HG03159 (cell line): ENCODE results near the gene ATXN7.

Experiments
- ATAC-seq: cut with Tn5 transposase; IDR thresholded peaks from one replicate; pipeline ENCODE4 v1.9.1; 2021; ENCODE audit warnings: mild to moderate bottlenecking, moderate library complexity; ENCODE audit not compliant: unreplicated experiment

Gene ATXN7

DNA sequence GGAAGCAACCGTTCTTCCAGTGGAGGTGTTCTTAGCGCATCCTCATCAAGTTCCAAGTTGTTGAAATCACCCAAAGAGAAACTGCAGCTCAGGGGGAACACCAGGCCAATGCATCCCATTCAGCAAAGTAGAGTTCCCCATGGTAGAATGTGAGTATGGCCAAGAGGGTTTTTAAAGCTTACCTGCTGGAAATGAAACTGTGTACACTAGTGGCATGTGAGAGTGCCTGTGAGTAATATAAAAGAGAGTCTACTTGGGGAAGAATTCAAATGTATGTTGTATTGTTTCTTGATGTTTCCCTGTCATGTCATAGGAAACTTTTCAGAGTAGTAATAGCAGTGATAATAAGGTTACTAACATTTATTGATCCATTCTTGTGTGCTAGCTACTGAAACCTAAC is 116.4 kb downstream of the ATXN7 start:
- no peak for ATAC-seq

DNA sequence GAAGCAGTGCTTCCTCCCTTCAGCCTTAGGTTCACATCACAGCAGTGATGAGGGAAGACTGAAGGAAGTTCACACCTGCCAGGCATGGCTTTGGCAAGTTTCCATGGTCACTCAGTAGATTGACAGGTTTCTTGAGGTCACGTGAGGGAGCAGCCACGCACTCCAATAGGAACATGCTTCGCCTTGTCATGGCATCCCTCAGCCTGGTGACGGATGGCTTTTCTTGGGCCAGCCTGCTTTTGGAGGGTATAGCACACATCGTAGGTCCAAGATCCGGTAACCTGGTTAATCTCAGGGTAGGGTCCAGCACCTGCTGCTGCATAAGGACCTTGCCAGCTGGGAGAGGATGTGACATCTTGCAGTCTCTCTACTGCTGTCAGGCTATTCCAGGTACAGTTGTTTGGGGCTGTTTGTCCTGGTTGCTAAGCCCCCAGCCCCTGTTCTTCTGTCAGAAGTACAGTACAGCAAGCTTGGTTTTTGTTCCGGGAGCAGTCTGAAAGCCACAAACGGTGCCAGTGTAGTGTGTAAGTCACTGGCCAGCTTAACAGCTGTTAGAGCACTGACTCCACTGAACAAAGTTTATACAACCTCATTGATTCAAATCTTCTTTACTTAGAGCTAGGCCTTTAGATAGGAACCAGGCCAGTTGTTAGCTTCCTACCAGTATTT is 117.3 kb downstream of the ATXN7 start:
- no peak for ATAC-seq

DNA sequence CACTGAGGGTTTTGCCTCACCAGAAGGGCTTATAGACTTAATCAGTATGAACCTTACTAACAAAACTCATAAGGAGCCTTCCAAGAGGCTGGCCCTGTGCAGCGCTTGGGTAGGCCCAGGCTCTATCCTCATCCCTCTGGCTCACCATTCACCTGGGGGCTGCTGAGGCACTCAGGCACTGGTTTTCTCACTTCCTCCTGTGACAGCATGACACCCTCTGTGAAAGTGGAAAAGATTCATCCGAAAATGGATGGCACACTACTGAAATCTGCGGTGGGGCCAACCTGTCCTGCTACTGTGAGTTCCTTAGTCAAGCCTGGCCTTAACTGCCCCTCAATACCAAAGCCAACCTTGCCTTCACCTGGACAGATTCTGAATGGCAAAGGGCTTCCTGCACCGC is 118.3 kb downstream of the ATXN7 start:
- no peak for ATAC-seq

DNA sequence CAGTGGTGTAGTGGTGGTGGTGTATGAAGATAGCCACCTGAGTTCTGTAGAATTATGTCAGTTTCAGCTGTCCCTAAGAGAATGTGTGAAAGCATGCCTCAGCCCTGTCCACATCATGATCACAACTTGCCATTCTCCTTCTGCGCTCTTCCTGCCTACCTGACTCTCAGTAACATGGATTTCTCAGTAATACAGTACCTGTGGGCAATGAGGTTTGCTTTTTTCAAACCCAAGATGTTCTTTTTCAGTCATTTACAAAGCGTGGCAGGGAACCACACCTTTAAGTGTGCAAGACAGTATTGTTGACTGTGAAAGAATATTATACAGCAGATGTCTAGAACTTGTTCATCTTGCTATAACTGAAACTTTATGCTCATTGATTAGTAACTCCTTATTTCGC is 120.7 kb downstream of the ATXN7 start:
- no peak for ATAC-seq

DNA sequence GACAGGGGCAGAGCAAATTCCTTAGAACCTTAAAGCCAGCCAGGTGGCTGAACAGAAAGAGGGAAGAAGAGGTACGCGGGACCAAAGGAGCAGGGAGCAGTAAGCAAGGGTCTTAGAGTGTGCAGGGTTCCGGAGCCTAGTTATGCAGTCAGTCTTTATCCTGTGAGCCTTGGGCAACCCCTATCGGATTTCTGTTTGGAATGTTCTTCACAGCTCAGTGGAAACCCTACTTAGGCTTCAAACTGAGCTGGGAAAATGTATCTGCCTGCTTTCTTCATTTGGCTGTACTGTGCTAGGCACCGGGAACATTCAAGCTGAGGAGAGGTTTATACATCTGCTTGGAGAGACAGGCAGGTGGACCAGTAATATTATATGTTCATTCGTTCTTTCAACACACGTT is 122.5 kb downstream of the ATXN7 start:
- no peak for ATAC-seq

DNA sequence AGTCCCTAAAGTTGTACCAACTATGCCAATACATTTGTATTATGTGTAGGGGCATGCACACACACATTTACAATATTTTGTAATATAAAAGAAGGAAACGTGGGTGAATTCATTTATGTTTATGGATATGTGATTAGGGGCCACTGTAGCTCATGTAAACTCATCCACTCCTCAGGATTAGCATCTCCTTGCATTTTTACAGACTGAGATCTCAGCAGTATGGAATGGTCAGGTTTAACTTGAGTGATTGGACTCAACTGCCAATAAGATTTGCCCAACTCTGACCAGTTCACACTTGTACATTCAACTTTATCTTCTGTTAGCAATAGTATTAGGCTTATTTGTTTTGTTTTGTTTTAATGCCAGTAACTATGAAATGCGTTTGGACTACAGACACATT is 123.2 kb downstream of the ATXN7 start:
- no peak for ATAC-seq

DNA sequence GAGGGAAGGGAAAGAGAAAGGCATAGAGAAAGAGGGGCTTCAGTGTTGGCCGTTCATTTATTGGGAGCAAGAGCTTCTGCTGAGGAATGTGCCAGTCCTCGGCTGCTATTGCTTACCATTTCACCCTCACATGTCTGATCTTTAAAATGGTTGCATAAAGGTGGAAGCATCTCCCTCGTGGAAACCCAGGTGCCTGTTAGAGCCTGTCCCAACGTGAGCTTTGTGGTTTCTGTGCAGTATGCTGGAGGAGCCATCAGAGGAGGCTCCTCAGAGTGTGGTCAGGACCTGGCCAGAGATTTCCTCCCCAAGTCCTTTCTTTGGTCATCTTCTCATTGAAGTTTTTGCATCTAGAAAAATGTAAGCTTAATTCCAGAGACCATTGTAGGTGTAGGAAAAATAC is 125.3 kb downstream of the ATXN7 start:
- no peak for ATAC-seq

DNA sequence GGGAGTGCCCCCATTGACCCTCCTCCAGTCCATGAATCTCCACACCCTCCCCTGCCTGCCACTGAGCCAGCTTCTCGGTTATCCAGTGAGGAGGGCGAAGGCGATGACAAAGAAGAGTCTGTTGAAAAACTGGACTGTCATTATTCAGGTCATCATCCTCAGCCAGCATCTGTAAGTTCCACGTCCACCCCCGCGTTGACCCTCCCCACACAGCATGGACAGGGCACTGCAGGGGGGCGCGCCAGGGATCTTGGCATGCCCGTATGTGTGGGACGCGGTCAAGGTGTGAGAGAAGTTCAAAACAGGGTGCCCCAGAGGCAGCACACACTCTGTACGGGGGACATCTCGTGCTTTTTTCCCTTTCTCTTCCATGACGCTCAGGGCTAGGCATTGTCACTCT is 126.5 kb downstream of the ATXN7 start:
- ATAC-seq, result no peak

DNA sequence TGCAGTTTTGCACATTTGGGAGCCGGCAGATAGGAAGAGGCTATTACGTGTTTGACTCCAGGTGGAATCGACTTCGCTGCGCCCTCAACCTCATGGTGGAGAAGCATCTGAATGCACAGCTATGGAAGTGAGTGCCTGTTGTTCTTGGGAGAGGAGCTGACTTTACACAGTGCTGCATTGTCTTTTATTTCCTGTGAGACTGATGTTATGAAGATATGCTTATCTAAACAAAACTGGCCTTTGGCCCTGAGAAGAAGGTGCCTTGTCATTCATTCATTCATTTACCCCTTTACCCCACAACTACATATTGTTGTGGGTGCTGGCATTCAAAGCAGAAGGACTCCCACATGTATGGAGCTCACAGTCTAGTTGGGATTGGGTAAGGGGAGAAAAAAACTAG is 127.1 kb downstream of the ATXN7 start:
- ATAC-seq, result no peak

DNA sequence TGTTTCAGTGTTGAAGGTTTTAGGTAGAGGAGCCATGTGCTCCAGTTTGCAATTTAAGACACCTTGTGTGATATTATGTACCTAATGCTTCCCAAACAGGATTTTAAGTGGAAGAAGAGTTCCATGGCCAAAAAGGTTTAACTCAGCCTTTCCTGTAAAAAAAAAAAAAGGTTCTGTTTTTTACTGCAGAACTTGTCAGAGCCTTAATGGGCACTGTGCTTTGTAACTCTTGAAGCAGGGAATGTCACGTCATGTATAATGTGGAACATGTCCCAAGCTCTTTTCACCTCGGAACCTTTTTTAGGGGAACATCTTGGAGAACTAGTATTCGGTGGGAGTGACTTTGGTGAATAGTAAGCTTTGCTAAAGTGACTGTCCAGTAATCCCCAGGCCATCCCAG is 128.0 kb downstream of the ATXN7 start:
- ATAC-seq, result no peak

DNA sequence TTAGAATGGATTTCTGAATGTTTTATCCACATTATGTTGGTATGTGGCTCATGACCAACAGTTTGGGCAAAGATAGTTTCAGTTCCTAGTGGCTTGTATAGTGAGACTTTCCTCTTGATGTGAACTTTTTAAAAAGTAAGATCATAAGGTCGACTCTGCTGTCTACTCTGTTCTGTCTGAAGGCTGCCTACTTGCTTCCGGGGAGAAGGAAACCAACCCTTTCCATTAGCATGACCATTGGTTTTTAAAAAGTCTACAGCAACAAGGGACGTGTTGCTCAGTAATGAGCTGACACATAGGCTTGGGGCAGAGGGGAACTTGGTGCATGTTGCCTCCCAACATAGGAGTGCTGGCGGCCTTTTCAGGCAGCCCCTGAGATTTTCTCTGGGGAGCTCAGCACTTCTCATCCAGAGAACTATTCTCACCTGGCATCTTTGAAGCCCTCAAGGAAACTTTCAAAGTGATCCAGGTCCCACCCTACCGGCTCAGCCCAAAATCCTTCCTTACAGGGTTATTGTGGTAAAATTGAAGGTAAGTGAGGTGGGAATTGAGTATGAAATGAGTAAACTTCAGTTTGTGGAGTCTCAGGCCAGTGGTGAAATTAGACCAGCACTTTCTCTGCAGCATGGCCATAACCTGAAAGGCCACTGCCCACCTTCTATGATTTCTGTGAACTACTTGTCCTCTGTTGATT is 129.0 kb downstream of the ATXN7 start:
- ATAC-seq, result no peak

DNA sequence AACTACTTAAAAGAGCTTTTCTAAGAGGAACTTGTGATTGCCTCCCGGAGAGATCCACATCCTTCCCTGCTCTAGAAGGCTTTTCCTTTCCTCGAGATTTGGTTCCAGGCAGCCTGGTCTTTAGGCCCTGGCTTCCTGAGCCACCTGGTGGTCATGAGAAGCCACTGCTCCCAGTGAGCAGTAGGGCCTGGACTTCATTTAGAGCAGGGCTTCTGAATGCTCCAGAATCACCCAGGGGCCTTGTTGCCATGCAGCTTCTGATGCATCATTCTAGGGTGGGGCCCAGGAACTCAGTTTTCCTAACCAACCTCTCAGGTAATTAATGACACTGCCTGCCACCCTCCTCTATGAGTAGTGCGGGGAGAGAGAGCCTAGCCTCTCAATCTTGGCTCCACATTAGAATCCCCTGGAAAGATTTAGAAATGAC is 130.0 kb downstream of the ATXN7 start:
- ATAC-seq, result peak; percentile 89

DNA sequence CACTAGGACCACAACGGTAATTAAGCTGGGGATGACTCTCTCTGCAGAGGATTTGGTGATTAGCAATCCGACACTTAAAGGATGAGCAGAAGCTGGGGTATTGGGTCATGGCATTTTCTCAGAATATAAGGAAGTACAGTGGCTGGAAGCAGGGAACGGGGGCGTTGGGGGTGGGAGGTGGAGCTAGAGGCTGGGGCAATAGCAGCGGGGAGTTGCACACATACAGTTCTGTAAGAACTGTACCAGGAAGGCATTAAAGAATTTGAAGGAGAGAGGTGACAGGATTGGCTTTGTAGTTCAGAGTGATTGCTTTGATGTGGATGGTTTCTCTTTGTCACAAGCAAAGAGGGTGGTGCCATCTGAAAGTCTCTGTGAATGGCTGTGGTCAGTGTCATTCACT is 131.4 kb downstream of the ATXN7 start:
- ATAC-seq, result no peak

DNA sequence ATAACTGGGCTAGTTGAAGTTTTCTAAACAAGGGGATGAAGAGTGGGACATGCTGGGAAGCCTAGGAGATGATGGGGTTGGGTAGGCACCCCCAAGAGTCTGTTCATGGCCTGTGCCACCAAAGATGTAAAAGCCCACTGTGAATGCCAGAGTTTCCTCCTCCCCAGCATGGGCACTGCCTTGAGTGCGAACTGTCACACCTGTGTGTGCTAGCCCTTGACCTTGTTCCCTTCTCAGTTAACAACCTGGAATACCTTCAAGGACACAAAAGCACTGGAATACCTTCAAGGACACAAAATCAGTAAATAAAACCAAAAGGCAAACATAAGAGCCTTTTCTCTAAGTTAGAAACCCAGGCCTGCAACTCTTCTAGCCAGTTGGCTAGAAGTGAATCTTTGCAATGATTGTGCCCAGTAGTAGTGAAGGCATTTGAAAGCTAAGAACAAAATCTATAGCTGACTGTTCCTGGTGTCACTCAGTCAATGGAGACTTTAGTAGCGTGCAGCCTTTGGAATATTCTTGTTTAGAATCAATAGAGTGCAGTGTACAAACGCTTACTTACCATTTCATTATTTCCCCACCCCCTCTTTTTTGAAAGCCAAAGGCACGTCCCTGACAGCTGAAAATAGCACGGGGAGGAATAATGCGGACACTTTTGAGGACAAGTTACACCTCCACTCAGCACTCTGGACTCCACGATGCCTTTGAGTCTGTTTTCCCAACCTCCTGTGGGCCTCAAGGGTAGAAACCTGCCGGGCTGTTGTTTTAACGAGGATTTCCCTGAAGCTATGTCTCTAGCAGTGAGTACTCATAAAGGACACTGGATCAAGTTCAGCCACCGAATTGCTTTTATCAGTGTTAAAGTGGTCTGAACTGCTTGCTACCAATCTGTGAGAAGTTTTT is 135.4 kb downstream of the ATXN7 start:
- no peak for ATAC-seq

DNA sequence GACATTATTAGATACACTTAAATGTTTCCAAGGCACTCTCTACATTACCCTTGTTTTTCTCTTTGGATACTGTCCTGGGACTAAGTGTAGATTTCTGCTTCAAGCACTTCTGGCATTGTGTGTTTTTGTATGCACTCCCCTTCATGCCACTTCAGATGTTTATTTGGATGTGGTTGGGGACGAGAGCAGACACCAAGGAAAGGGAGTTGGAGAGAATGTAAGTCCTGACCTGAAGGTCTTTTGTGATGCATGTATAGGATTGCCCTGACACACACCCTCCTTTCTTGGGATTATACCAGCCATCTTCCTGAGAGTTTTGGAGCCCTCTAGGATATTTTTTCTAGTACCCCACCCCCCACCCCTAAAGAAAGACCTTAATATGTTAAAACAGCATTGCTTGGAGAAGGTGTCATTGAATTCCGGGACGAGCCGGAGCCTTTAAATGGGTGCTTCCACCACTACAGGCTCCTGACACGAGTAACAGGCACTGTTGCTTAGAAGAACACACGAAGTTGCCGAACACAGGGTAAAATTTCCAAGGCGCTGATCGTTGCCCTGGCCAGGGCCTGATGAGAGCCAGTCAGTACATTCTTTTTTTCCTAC is 136.9 kb downstream of the ATXN7 start:
- ATAC-seq, result no peak

DNA sequence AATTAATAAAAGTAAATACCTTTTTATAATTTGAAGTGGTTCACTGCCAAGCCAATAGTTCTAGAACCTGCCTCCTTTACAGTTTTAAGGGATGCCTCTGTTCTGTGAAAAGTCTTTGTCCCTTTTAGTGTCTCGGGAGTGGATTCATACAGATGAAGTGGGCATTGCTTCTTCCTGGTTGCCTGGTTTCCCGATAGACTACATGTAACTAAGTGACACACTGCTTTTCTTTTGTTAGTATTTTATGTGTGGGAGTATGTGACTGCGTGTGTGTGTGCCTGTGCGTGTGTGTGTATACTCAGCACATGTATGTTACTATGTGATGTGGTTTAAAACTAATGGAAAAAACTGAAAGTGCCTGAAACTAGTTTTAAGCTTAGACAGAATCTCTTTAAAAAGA is 138.6 kb downstream of the ATXN7 start:
- ATAC-seq, result no peak

DNA sequence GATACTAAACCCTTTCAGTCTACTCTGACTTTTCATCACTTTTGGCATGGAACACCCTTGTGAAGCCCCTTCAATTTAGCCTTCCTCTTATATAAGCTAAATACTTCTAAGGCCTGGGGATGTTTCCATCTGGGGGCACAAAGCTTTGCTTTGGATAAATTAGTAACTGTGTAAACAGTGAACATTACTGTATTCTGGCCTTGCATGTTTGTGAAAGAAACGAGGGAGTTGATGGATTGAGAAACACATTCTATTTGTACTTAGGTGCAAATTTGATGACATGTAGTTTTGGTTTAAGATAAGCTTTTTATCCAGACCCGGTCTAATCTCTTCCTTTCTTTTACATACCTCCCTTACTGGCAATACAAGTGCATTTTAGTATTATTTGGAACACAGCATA is 139.9 kb downstream of the ATXN7 start:
- no peak for ATAC-seq

DNA sequence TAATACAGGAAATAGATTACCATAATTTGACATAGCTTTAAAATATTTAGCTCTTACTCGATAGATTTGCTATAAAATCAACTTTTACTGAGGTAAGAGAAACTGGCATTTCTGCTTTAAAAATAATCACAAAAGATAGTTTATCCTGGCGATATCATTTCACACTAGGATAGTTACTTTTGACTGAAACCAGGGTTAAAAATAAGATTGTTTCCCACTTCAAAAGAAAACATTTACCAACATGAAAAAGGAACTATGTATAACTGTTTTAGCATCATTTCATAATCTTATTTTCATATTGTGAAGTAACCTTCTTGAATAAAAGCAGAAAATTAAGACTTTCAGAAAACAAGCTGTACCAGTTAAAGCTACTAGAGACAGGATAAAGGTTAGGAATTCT is 144.3 kb downstream of the ATXN7 start:
- ATAC-seq, result no peak

DNA sequence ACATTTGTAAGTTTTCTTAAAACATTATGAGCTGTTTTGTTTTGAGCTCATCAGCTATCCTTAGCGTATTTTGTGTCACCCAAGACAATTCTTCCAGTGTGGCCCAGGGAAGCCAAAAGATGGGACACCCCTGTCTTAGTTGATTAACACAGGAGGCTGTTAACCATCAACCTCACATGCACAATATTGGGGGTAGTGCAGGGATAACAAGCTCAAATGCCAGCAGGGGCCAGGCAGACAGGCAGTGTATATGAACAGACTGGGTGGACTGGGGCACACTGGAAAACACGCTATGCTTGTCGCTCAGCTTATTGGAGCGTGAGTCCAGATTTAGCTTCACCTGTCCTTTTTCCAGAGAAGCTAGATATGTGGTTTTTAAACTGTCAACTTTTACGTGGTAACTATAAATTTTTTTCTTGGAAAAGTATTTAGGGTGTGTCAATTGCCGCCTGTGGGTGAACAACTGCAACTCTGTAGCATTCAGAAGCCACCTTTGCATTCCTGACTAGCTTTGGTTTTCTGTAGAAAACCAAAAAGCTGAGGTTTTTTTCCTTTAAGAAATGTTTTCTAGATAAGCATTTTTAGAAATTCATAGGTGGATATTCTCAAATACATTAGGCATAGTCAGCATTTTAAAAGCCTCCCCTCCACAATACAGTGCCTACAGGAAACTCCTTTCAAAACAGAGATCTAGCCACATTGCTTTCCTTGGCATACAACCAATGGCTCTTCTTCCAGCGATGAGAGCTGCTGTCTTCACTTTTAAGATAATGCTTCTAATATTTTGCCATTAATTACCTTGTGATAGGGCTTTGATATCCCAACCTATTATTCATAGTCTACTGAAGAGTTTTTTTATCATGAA is 145.1 kb downstream of the ATXN7 start:
- ATAC-seq, result no peak

DNA sequence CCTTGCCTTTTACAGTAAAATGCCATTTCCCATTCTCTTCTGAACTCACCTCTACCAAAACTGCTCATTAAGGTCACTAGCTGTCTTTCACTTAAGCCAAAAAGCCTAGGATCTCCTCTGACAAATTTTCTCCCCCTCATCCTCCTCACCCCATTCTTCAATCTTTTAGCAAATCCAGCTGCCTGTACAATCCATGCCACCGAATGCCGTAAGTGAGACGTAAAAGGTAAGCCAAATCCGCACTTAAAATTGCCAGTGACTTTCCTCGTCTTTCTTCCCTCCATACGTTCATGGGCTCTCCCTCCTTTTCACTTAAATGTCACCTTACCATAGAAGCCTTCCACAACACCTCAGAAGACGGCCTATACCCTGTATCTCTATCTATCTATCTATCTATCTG is 145.9 kb downstream of the ATXN7 start:
- ATAC-seq, result no peak

DNA sequence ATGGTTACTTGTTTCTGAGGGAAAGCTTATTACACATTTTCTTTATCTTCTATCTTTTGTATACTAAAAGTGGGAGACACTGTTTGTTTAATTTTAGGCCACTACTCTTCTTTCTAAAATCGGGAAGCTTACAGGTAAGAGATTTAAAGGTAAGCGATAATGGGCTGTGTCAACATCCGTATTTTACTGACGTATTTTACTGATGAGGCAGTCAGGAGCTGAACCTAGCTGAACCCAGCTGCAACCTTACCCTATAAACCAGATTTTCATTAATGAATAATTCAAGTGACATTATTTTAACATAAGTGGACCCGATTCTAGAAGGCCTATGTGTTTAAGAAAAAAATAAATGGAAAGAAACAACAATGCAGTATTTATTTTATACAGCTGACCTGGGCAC is 146.5 kb downstream of the ATXN7 start:
- no peak for ATAC-seq
